HG03175 (cell line): Measurements from ENCODE around the gene MCAM.

ENCODE experiments used
- ATAC-seq: cut with Tn5 transposase; IDR thresholded peaks from one replicate; pipeline ENCODE4 v1.9.1; 2021; ENCODE audit warnings: mild to moderate bottlenecking, moderate library complexity; ENCODE audit not compliant: unreplicated experiment

MCAM gene

GRCh38 chr11:119345685-119346084 is 28.8 kb upstream of the MCAM start:
- ATAC-seq = no peak

GRCh38 chr11:119344291-119345010 is 27.5 kb upstream of the MCAM start:
- ATAC-seq = no peak

DNA sequence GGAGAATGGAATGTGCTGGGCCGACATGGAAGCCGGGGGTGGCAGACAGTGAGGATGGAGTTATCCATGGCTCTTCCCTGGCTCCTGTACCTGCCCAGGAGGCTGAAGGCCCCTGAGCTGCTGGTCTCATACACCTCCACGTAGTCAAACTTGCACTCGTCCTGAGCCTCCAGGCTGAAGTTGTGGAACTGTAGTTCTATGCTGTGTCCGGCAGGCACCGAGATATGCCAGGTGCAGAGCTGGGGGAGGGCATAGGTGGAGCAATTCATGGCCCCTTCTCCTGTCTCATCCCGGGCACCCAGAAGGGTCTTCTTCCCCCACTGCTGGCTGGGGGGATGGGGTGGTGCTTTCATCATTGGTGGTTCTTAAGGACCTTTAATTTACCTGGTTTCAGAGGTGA is 26.8 kb upstream of the MCAM start:
- no peak for ATAC-seq

DNA sequence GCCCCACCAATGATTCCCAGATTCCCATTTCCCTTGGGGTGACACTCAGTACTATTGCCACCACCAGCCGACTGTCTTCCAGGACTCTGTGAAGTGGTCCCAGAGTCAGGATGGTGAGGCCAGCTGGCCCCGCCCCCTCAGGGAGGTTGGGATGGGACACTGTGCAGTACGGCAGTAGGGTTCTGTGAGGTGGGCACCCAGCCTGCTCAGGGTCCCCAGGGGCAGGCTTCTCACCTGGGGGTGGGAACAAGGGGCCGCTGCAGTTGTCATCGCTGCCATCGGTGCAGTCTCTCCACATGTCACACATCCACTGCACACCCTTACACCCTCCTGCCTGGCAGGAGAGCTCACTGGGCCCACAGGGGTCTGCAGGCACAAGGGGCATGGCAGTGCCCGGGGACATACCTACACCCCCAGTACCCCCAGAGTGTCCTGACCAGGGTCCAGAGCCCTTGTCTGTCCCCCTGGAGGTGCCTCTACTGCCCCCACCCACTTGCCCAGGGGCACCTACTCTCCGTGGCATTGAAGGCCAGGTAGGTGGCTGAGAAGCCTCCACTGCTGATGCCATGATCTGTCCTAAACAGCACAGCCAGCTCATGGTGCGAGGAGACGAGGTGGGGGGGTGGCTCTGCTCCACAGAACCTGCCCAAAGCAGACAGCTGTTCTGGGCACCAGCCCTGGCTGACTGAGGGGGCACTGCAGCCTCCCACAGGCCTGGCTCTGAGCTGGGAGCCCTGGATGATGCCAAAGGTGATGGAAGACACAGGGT is 25.6 kb upstream of the MCAM start:
- no peak for ATAC-seq

DNA sequence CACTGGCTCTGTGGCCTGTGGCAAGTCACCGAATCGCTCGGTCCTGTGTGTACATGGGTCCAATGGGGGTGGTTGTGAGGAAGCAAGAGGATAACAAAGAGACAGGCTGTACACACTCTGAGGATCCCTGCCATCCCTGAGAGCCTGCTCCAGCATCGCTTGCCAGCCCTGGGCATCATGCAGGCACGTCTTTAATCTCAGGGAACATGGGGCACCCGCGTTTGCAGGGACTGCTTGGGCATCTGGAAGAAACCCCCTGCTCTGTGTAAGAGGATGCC is 25.0 kb upstream of the MCAM start:
- ATAC-seq = no peak

DNA sequence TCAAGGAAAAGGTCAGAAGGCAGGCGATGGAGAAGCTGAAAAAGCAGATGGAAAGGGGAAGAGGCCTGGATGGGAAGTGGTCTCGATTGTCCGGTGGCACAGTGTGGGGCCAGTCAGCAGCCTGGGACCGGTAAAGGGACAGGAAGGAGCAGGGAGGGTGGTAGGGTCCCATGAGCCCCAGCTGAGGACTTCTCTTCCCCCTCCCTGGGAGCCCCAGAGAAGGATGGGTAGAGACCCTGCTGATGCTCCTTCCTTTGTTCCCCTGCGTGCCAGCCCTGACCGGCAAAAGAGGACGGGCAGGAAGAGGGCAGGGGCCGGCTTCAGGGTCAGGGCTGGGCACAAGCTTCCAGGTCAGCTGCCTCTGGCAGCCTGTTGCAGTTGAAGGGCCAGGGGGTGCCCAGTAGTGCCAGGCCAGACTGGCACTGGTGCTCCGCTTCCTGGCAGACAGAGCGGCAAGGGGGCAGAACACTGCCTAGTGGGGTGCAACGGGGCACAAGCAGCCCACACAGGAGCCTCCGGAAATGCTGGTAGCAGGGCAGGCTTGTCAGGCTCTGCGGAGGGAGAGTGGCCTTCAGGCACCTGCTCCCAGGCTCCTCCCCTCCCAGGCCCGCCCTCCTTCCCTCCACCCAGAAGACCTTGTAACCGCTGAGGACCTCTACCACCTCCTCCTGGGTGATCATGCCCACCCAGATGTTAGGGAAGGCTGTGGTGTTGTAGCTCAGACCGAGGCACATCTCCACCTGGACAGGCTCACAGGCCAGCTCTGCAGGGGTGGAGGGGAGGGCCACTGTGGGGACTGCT is 24.5 kb upstream of the MCAM start:
- no peak for ATAC-seq

- no peak for ATAC-seq
Measured at GRCh38 chr11:119340335-119341221, 23.6 kb upstream of the MCAM start, which contains the start of gene C1QTNF5. Gene C1QTNF5 (minus strand): TSS chr11:119340883. CDS start chr11:119340397, 486 bp downstream.

DNA sequence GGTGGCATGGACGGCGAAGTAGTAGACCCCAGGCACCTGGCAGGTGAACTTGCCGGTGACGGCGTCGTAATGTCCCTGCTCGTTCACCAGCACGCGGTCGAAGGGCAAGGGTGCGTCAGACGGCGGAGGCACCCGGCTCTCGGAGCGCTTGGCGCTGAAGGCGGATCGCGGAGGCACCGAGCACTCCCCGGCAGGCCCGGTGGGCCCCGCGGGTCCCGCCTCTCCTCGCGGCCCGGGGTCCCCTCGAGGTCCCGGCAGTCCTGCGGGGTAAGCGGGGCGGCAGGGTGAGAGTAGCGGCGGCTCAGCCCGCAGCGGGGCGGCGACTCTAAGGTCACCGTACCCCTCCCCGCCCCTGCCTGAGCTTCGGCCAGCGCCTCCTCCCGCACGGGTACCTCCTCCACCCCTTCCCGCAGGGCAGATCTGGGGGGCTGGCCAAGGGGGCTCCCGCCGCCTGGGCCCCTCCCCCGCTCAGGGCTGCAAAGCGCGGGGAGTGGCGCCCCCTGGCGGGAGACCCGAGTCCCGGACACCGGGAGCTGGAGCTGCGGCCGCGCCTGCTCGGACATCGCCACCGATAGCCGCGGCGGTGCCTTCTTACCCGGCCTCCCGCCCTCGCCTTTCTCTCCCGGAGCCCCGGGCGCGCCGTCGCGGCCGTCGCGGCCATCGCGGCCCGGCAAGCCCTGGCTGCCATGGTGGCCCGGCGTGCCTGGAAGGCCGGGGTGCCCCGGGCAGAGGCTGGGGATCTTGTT is 22.8 kb upstream of the MCAM start:
- ATAC-seq = no peak

DNA sequence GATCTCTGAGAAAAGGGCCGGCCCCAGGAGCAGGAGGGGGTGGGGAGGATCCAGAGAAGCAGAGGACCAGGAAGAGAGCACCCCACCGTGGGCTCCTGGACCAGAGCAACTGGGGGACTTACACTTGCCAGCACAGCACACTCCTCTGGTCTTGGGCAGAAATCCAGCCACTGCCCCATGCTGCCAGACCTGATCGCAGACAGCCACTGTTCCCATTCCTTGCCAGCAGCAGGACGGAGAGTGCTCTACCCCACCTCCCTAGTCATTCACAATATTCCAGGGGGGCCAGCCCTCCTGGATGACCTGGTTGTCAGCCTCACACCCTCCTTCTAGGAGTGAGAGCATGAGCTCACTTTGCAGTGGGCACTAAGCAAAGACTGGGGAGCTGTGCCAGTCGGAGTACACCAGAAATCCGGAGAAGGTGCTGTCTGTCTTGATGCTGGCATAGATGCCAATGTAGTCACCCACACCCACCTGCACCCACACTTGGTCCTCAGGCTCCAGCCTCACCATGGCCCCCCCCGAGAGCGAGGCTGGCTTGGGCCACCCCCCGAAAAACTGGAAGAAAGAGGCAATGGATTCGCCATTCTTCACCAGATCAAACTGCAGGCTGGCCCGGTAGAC is 22.1 kb upstream of the MCAM start:
- ATAC-seq = no peak

DNA sequence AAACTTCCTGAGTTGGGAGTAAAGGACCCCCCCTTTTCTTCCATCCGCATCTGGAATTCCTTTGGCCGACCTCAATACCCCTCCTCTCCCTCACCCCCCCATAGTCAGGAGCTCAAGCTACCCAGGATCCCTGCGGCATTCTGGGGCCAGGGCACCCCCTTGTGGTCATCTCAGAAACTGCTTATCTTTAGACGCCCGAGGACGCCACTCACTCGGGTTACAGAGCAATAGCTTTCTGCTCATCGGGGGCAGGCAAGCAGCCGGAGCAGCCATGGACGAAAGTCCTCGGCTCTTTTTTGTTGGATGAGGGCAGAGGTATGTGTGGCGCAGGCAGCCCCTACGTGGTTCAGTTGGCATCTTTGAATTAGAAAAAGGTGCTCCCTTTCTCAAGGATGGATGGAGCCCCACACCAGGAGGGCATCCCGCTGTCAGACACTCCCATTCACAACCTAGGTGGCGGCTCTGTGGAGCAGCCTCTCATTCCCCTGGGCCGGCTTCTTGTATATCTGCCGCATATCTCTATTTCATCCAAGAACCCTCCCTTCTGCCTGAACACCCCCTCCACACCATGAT is 21.5 kb upstream of the MCAM start:
- ATAC-seq = no peak

- no peak for ATAC-seq
Measured at GRCh38 chr11:119337581-119338317, 20.8 kb upstream of the MCAM start.

- no peak for ATAC-seq
Measured at GRCh38 chr11:119336744-119337469, 20.0 kb upstream of the MCAM start.

GRCh38 chr11:119335655-119336543 is 19.0 kb upstream of the MCAM start:
- no peak for ATAC-seq

DNA sequence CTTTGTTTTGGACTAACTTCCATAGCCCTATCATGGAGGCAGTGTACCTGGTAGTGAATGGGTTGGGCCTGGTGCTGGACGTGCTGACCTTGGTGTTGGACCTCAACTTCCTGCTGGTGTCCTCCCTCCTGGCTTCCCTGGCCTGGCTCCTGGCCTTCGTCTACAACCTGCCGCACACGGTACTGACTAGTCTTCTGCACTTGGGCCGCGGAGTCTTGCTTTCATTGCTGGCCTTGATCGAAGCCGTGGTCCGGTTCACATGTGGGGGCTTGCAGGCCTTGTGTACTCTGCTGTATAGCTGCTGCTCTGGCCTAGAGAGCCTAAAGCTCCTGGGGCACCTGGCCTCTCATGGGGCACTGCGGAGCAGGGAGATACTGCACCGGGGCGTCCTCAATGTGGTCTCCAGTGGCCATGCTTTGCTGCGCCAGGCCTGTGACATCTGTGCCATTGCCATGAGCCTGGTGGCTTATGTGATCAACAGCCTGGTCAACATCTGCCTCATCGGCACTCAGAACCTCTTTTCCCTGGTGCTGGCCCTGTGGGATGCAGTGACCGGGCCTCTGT is 18.2 kb upstream of the MCAM start:
- ATAC-seq = no peak

DNA sequence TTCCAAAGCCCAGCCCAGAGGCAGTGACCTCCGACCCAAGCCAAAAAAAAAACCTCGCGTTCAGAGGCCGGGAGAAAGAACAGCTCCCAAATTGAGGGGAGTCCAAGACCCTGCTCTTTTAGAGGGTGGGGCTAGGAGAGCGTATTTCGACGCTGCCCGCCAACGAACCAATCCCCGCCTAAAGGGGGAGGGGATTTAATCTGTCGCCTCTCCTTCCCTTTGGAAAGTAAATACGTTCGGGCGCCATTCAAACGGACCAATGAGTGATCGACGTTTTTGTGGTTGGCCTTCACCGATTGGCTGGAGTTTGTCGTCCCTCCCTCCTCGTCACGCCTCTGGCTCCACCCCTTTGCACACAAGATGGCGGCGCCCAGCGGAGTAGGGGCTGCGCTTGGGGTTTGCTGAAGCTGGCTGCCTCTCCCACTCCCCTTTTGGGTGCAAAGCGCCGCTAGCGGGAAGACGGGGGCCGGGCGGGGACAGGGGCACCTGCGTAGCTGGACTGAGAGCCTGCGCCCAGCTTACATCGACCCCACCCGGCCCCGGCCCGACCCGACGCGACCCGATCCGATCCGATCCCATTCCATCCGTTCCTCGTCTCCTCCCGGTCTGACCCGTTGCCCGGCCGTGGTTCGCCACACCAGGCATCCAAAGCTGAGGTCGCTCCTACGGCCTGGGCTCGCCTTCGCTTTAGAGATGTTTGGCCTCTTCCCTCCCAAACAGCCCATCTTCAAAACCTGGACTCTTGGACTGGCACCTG is 17.4 kb upstream of the MCAM start, which contains the start of gene RNF26:
RNF26 (plus strand) TSS at position 354 of the 757 bp plus-strand sequence. CDS start 596 bp downstream, outside the sequence.
- ATAC-seq = peak; percentile 91
